GM12892 (cell line): ENCODE measurements around the gene PCDHGA3.

Source experiments
- POLR2AphosphoS5 ChIP-seq: IDR thresholded peaks from 2 replicates; pipeline ENCODE4 v1.6.1; 2011; ENCODE audit warnings: low read depth, low read length, control low read depth
- TAF1 ChIP-seq: IDR thresholded peaks from 2 replicates; pipeline ENCODE4 v1.6.1; 2011; ENCODE audit warnings: low read depth, mild to moderate bottlenecking, control low read depth, low read length, borderline replicate concordance

DNA sequence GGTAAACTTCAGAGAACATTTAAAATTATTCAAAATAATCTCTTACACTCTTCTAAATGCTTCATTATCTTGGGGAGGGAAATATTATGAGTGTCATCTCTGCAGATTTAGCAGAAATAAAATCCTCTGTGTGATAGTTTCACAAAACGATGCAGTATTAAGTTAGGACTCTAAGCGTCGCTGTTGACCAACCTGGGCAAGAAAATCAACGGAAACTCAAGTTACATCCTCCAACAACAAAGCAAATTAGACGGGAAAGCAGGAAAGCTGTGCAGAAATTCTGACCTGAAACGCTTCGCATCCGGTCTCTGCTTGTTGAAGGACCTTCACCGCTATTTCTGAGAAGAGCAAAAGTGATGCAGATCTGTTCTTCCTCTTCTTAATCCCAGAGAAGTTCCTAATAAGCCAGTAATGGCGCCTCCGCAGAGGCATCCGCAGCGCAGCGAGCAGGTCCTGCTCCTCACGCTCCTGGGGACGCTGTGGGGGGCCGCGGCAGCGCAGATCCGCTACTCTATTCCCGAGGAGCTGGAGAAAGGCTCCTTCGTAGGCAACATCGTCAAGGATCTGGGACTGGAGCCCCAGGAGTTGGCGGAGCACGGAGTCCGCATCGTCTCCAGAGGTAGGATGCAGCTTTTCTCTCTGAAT is 30.2 kb downstream of the PCDHGA3 start, which contains the start of gene PCDHGA6:
- TF ChIP-seq POLR2AphosphoS5 (no peak), TAF1 (no peak)
